Body of pancreas (tissue), 4 donors: Measurements from ENCODE around the gene C1QL2.

Source experiments
- POLR2A ChIP-seq, 3 donors: fragments of 450-650 bp; IDR thresholded peaks; one replicate each; pipeline ENCODE4 v1.6.1; 2016; ENCODE audit warnings: antibody characterized with exemption in 3 of 3, mild to moderate bottlenecking in 2 of 3
- TF ChIP-seq, protein P1 (sequence below), 7 experiments: fragments of 450-650 bp in 4 of 7; fragments of 200-600 bp in 3 of 7; sonication (generic) in 3 of 7; IDR thresholded peaks; one replicate each; pipeline ENCODE4 v1.5.1; 2016 to 2019; ENCODE audit warnings: antibody characterized with exemption in 7 of 7

DNA sequence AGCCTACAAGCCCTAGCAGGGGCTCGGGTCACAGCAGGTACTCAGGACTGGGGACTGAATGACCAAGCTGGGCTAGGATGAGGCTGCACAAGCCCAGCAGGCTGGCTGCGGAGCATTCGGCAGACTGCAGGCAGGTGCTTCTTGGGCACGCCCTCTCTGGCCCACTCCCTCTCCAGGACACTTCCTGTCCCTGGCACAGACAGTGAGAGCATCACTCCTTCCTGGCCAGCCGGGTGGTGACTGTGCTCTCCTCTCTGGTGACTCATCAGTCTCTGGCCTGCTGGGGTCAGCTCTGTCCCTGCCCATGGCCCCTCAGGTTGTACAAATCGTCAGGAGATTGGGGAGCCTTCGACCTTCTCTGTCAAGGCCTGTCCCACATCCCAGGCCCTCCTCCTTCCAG is 22.5 kb downstream of the C1QL2 start:
- TF ChIP-seq, protein P1, sequence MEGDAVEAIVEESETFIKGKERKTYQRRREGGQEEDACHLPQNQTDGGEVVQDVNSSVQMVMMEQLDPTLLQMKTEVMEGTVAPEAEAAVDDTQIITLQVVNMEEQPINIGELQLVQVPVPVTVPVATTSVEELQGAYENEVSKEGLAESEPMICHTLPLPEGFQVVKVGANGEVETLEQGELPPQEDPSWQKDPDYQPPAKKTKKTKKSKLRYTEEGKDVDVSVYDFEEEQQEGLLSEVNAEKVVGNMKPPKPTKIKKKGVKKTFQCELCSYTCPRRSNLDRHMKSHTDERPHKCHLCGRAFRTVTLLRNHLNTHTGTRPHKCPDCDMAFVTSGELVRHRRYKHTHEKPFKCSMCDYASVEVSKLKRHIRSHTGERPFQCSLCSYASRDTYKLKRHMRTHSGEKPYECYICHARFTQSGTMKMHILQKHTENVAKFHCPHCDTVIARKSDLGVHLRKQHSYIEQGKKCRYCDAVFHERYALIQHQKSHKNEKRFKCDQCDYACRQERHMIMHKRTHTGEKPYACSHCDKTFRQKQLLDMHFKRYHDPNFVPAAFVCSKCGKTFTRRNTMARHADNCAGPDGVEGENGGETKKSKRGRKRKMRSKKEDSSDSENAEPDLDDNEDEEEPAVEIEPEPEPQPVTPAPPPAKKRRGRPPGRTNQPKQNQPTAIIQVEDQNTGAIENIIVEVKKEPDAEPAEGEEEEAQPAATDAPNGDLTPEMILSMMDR (IDR thresholded peaks at IDR 0.05), result no peak
- TF ChIP-seq POLR2A (IDR thresholded peaks at IDR 0.05), result no peak
